ENCODE measurements around the gene DEPP1.

Gene DEPP1

GRCh38 chr10:44977287-44978212 lies 1.1 kb downstream of the DEPP1 start:
- no peak for DNase-seq

GRCh38 chr10:44976352-44977198 lies 2.0 kb downstream of the DEPP1 start:
- no peak for DNase-seq

- DNase-seq, result no peak
These were observed 2.9 kb downstream of the DEPP1 start for GRCh38 chr10:44975431-44976331.

- DNase-seq, result peak; percentile 71
These were observed 3.8 kb downstream of the DEPP1 start for GRCh38 chr10:44974628-44975430.

GRCh38 chr10:44974082-44974627 lies 4.5 kb downstream of the DEPP1 start:
- peak; percentile 34 for DNase-seq

GRCh38 chr10:44973323-44974081 lies 5.1 kb downstream of the DEPP1 start:
- DNase-seq, result peak; percentile 45

GRCh38 chr10:44972874-44973306 lies 5.7 kb downstream of the DEPP1 start:
- DNase-seq, result no peak

- DNase-seq, result no peak
These were observed 6.5 kb downstream of the DEPP1 start for GRCh38 chr10:44971935-44972757.

- DNase-seq, result peak; percentile 56
These were observed 7.2 kb downstream of the DEPP1 start for GRCh38 chr10:44971434-44971833.

GRCh38 chr10:44970812-44971395 lies 7.7 kb downstream of the DEPP1 start:
- DNase-seq, result no peak

- DNase-seq, result no peak
These were observed 8.8 kb downstream of the DEPP1 start for GRCh38 chr10:44969854-44970253.

GRCh38 chr10:44968500-44969400 lies 9.9 kb downstream of the DEPP1 start:
- DNase-seq, result no peak

GRCh38 chr10:44968091-44968490 lies 10.5 kb downstream of the DEPP1 start:
- peak; percentile 97 for DNase-seq

- DNase-seq, result peak; percentile 69
These were observed 11.0 kb downstream of the DEPP1 start for GRCh38 chr10:44967616-44968015.

GRCh38 chr10:44966816-44967509 lies 11.6 kb downstream of the DEPP1 start:
- DNase-seq, result peak; percentile 57

GRCh38 chr10:44966129-44966815 lies 12.3 kb downstream of the DEPP1 start:
- DNase-seq, result peak; percentile 88

- DNase-seq, result no peak
These were observed 12.9 kb downstream of the DEPP1 start for GRCh38 chr10:44965651-44966097.

All from inflammatory macrophage treated with lipopolysaccharide for 4 hours (primary cell).